Right renal pelvis (tissue), 4 donors: ENCODE measurements around the gene PVALEF. TPM values are rescaled to one million over a fixed set of nuclear protein-coding genes. Genes with fewer than 3 reads are reported as not detected.
A peak's percentile ranks its signal among the peaks of the same experiment; 100 is the strongest.
"Not testable (repeated sequence)": the region's sequence is repeated elsewhere in the genome, so short reads cannot be mapped to it uniquely, and the experiment has no call there.

Source experiments
- DNase-seq, 4 donors: peaks; one replicate each; pipeline ENCODE4 v3.0.0-alpha.2; 2013; ENCODE audit warnings: low read depth in 4 of 4, low spot score in 3 of 4, missing footprints in 1 of 4
- polyA plus RNA-seq, 4 donors: library from polyadenylated mRNA; unstranded; fragments of 120-200 nt; gene quantifications; one replicate each; pipeline ENCODE4 v1.2.1, GENCODE V29; 2013; ENCODE audit not compliant: insufficient read length in 4 of 4

Gene PVALEF
- polyA plus RNA-seq, 4 donors: 0.13 to 0.39 (median 0.23) TPM; not detected in 1

GRCh38 chr17:81210466-81210865, 45.2 kb downstream of the PVALEF start:
- no peak for DNase-seq

DNA sequence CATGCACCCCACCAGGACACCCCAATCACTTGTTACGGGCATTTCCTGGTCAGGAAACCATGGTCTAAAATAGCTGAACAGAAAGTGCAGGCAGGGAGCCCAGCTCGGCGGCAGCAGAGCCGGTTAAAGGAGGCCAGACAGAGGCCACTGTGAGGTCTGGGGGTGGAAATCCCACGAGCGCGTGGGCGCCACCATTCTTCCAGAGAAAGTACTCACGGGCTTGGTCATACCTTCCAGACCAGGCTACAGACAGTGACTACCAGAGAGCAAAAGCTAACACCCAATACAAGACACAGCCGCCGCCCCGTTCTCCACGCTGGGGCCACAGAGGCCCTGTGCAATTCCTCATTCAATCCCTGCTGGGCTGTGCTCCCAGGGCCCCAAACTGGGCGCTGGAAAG, 45.6 kb downstream of the PVALEF start:
- DNase-seq: no peak

DNA sequence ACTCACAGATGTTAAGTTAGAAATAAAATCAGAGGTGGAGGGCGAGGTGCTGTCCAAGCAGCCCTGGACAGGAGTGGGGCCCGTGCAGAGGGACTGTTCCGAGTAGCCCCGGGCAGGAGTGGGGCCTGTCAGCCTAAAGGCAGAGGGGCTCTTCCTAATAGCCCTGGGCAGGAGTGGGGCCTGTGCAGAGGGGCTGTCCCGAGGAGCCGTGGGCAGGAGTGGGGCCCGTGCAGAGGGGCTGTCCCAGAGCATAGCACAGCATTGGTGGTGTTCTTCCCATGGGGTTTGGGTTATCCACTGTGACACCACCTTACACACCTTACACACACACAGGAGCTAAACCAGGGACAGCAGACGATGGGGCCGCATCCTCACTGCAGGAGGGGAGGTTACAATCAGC, 47.1 kb downstream of the PVALEF start:
- DNase-seq: no peak

DNA sequence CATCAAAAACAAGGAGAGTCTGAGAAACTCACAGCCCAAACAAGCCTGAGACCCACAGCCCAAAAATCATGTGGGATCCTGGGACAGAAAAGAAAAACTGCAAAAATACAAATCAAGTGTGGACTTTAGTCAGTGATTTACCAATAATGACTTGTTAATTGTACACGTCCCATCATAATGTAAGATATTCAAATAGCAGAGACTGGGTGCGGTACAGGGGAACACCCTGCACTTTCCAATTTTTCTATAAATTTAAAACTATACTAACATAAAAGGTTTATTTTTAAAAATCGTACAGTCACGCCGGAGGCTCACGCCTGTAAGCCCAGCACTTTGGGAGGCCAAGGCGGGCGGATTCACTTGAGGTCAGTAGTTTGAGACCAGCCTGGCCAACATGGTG, 48.7 kb downstream of the PVALEF start:
- no peak for DNase-seq

GRCh38 chr17:81217491-81217890, 52.2 kb downstream of the PVALEF start:
- no peak for DNase-seq

- no peak for DNase-seq
Observed at GRCh38 chr17:81218459-81218858, 53.2 kb downstream of the PVALEF start.

DNA sequence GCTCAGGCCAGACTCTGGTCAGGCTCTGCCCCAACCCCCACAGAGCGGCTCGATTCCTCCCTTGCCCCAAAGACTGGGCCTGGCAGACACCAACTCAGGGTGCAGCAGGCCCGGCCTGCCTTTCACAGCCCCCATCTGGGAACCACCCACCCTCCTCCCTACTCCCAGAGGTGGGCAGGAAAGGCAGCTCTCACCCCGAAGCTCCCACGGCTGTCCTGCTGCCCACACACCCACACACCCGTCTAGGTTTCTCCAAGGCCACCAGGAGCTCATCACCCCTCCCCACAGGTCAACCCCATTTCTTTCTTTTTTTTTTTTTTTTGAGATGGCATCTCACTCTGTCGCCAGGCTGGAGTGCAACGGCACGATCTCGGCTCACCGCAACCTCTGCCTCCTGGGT, 53.7 kb downstream of the PVALEF start:
- DNase-seq: no peak

- DNase-seq: no peak
Observed at GRCh38 chr17:81219476-81220180, 54.3 kb downstream of the PVALEF start.

DNA sequence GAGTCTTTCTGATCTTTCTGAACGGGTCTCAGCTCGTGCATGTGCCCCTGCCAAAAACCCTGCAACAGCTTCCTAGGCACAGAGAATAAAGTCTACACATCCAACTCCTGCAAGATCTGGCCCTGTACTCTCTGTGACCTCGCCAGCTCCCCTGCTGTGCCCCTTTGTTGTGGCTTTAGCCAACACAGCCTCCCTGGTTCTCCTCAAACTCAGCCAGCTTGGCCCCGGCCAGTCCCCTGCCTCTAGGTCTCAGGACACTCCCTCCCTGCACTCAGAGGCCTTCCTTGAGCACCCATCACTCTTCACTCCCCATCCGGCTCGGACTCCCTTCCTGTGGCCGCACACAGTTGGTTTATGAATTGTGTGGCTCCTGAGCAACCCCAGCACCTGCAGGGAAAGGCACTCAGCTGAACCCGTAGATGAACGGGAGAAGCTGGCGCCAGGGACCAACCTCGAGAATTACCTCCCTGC, 56.1 kb downstream of the PVALEF start:
- DNase-seq: no peak

- DNase-seq: no peak
Observed at GRCh38 chr17:81221842-81222619, 56.7 kb downstream of the PVALEF start.

GRCh38 chr17:81222620-81222905, 57.3 kb downstream of the PVALEF start:
- no peak for DNase-seq

DNA sequence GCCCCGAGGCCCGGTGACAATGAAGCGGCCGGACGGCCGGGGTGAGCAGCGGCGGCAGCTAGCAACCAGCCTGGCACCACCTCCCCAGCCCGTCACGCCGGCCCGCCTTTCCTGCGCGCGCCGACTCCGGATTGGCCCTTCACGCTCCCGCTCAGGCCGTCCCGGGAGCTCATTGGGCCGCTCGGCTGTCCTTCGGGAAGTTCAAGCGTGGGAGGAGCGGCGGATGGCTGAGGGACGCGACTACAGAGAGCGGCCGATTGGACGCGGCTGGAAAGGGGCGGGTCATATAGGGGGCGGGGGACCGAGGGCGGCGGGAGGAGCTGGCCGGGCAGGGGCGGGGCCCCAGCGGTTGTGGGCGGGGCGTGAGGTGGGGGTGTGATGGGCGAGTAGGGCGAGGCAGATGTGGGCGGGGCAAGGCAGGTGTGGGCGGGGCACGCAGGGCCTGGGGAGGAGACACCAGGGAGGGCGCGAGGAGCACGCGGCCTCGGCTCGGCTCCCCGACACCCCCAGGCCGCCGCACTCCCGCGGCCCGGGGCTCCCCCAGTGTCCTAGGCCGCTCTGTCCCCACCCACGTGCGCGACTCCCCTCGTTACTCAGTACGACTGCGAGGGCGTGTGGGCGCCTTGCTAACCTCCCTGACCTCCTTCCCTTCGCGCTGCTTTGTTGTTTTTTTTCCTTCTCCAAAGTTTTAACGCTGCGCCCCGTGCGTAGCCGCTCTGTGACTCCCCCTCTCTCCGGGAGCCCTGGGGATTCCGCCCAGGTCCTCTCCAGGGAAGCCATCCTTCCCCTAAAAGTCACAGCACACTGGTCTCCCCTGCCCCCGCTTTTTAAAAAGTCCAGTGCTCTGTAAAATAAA, 57.8 kb downstream of the PVALEF start, which contains the start of gene CEP131:
CEP131 (minus strand) TSS at position 60 of the 856 bp plus-strand sequence. CDS start 2,909 bp downstream, outside the sequence.
- peak; percentile 93 to 96 (median 95) for DNase-seq

DNA sequence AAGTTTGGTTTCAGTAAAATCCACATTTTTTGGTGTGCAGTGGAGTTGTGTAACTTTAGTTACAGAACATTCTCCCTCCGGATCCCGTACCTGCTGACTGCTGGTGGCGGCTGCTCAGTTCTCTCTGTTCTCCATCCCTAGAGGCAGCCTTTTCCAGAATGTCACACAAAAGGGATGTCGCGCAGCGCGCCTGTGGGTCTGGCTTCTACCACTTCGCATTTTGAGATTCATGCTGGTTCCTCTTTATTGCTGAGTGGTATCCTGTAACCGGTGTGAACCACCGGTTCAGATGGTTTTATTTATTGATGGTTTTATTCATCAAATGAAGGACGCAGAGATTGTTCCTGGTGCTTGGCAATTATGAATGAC, 58.4 kb downstream of the PVALEF start:
- no peak for DNase-seq

- not testable (repeated sequence) for DNase-seq
Observed at GRCh38 chr17:81227630-81228029, 62.3 kb downstream of the PVALEF start.

DNA sequence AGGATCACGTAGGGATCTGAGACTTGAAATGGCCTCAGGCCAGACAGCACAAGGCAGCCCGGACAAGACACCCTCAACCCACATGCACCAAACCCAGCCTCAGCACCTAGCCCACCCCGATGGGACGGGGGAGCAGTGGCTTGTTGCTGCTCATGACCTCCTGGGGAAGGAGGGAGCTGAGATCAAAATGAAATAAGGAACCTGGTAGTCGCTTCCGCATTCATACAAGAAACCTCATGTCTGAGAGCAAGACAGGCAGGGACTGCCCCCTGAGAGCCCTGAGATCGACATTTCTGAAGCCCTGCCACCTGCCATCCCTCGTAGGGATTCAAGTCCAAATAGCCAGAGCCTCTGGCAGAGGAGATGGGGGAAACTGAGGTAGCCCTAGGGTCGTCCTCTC, 63.1 kb downstream of the PVALEF start:
- no peak for DNase-seq

DNA sequence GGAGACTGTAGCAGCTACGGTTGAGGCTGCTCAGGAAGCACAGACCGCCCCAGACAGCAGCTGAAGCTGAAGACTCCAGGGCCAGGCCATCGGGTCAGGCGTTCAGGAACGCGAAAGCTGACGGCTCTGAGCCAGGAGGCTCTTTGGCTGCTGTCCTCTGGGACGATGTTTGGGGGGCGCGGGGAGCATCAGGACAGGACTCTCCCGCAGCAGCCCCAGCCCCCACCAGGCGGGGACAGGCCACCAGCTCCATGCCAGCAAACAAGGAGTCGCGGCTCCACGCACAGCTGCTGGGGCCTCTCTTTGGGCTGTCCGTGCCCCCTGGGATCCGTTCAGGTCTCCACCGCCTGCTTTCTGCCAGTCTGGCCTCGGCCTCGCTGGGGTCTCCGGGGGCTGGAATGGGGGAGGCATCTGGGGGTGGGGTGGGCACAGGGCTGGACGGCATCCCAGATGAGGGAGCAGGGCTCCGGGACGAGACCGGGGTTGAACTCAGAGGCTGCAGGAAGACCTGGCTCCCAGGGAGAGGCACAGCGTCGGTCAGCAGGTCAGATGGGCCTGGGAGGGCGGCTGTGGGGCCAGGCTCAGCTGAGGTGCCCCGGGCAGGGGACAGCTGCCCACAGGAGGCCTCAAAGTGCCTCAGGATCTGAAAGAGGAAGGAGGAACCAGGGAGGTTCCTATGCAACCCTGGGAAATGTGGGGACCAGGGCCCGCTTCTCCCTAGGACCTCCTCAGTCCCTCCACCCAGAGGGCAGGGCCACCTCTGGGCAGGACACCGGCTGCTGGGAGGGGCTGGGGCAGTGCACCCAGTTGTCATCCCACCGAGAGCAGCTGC, 63.7 kb downstream of the PVALEF start:
- no peak for DNase-seq

GRCh38 chr17:81229666-81229920, 64.3 kb downstream of the PVALEF start:
- no peak for DNase-seq

- no peak for DNase-seq
Observed at GRCh38 chr17:81230043-81230820, 64.9 kb downstream of the PVALEF start.

DNA sequence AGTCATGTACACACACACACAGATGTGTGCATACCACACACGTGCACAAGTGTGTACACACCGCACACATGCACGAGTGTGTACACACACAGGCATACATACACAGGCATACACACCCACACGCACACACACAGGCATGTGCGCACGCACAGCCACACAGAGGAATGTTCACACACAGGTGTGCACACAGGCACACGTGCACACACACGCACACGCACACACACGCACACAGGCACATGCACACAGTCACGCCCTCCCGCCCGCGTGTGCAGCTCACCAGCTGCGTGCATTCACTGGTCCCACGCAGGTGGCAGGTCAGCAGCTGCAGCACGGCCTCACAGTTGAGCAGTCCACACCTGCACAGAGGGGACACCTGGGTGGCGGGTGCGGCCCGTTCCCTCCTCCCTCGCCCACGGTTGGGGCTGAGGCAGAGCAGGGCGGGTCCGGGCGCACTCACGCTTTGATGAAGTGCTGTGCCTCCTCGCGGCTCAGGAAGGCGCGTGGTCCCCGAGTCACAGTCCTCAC, 65.9 kb downstream of the PVALEF start:
- DNase-seq: no peak
